CD4-positive, alpha-beta T cell treated with Interleukin-15 for 4 hours (primary cell): ENCODE measurements around the gene DENND1A.

Experiments
- DNase-seq: peaks from one replicate; pipeline ENCODE4 v3.0.0-alpha.2; 2020; ENCODE audit warnings: low spot score

Gene DENND1A

DNA sequence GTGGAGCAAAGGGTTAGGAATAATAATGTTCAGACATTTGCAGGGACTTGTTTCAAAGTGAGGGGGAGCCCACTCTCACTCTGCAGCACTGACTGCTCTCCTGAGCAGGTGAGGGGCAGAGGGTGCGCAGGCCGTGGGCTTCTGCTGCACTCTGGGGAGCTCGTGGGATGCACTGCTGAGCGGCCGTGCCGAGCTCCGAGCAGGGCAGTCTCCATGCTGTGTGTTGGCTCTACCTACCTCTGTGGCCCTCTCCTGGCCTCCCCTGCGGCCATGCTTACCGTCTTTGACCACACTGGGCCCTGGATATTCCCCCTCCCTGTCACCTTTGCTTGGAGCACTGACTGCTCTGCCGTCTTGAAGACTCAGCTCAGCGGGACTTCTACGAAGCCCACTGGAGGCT lies 540.2 kb downstream of the DENND1A start:
- DNase-seq = no peak

DNA sequence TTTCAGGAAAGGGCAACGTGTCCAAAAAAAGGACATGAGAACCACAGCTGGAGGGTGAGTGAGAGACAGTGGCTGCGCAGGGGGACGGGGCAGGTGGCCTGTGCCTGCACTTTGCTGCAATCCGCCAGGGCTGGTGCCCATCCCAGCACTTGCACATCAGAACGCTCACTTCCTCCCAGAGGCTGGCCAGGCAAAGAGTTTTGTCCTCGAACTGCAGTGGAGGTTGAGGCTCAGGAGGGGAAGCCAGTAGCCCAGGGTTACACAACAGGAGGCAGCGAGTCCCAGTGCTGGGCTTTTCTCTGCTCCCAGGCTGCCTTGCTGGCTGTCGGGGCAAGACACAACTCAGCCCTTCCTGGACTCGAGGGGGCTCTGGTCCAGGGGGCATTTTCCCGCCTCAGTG lies 540.9 kb downstream of the DENND1A start:
- no peak for DNase-seq

DNA sequence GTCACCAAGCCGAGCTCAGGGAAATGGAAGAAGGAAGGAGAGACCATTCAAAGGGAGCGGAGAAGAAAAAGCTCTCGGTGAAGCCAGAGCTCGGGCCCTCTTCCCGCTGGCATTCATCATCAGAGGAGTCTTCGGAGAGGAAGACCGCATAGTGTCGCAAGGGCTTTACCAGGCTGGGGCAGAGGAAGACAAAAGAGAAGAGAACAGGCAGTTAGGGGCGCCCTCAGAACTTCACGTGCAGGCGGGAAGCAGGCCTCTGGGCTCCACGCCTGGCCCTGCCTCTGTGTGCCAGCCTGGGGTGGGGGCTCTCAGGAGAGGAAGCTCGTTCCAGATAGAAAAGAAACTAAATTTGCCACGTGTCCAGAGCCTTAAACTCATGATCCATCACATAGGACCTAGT lies 542.2 kb downstream of the DENND1A start:
- DNase-seq = no peak

DNA sequence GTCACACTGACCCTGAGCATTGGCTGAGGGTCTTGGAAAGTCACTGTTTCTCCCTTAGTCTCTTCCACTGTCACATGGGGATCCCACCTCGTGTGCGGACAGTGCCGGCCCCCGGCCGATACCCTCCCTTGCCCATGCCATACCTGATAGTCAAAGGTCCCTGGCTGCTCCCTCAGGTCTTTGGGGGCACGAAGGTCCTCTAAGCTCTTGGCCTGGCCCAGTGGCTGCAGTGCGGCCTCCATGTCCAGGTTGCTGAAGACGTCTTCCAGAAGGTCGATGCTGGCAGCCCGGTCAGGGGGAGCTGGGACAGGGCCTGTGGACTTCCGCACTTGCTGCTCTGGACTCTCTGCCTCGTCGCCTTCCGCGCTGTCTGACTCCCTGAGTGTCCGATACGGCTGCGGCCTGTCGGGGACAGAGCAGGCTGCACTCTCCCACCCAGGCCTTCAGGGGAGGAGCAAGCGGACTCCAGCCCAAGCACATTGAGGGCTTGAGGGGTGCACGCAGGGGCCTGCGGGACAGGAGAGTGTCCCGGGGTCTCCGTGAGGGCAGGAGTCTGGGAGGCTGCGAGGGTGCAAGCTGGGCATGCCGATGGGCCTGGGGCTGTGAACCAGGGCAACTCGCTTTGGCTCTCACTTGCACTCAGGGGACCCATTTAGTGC lies 546.3 kb downstream of the DENND1A start:
- no peak for DNase-seq

DNA sequence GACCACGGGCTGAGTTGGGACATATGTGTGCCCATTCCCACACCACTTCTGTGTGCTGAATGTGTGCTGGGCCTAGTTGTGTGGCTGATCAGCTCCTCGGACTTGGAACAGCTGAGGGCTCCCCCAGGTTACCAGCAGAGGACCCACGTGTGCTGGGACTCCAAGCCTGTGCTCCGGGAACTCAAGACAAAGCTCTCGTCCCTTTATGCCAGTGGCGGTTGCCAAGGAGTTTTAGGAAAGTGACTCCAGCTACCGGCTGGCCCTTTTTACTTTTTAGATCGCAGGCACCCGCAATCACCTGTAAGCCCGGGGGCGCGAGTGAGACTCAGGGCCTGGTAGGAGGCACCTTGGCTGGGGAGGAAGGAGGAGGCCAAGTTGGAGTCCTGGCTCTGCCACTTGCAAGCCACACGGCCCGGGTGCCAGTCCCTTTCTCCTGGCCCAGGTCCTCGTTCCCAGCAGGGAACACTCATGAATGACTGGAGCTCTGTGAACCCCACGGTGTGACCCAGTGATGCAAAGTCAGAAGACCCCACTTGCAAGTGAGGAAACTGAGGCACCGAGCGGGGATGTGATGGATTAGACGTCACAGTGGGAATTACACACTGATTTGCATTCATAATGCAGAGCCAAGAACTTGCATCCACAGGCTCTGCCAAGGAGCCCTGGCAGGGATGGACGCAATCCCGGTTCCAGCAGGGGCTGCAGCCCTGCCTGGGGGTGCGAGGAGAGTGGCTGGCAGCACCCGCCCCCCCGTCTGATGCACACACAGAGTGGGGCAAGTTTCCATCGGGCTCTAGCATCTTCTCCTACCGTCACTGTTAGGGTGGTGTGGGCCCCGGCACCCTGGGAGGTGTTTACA lies 547.0 kb downstream of the DENND1A start:
- DNase-seq = no peak

DNA sequence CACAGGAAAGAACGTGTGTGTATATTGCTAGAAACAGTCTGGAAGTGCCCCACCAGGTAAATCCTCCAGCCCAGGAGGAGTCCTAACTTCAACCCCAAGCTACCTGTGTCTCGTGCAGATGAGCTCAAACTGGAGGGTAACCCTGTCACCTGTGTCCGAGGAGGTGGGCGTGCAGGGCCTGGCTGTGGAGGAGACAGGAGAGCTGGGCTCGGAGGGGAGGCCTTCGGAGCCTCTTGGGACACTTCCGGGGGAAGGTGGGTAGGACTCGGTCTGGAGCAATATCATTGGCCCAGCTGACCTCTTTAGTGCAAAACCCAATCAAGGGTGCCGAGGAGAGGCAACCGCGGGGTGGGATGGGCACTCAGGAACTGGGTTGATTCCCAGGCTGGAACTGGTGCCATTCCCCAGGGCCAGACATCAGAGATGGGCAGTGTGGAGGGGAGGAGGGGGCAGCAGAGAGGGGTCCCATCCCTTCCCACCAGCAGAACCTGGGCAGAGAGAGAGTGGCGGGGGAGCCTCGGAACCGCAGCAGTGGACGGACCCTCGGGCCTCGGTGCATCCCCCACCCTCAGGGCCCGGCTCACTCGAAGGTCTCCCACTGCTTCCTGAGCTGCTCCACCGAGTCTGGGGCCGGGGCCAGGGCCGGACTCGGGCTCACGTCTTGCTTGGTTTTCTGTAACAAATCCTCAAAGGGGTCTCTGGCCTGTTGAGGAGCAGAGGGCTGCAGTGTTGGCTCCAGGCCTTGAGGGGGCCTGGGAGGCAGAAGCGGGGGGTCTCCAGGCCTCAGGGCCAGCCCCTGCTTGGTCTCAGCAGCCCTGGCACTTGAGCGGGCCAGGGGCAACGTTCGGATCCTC lies 548.8 kb downstream of the DENND1A start:
- DNase-seq = no peak

DNA sequence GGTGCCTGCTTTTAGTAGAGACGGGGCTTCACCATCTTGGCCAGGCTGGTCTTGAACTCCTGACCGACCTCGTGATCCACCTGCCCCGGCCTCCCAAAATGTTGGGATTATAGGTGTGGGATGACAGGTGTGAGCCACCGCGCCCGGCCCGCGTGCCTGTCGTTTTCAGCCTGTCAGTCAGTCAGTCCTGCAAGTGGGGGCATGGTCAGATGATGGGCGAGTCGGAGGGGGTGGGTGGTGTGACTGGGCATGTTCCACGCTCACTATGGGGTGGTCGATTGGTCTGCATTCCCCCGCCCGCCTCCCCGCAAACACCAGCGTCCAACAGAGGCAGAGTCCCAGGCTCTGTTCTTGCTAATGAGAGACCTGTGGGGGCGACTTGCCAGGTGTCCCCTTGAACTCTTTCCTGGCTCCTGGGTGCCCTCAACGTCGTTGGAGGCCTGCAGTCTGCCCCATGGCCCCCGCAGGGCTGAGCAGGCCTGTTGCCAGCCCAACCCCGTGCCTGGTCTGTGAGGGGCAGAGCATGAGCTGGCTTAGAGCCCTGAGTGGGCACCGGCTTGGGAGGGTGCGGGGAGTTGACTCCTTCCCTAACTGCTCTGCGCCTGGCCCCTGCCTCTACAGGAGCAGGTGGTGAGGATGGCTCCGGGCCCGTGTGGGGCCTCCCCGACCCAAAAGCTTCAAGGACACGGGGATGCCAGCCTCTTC lies 550.8 kb downstream of the DENND1A start:
- no peak for DNase-seq

DNA sequence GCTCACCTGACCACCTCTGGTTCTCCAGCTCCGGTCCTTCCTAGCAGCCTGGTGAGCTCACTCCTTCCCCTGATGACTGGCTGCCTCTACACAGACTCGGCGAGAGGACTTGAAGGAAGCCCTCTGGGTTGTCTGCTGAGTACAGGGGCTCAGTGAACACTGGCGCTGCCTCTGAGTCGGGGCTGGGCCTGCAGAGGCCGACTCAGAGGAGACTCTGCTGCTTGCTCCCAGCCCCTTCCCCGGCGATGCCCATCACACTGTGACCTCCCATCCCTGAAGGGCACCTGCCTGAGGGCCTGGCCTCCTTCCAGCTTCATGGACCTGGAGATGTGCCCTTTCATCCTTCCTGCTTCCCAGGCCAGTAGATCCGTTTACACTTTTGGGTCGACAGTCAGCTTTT lies 551.9 kb downstream of the DENND1A start:
- DNase-seq = no peak

DNA sequence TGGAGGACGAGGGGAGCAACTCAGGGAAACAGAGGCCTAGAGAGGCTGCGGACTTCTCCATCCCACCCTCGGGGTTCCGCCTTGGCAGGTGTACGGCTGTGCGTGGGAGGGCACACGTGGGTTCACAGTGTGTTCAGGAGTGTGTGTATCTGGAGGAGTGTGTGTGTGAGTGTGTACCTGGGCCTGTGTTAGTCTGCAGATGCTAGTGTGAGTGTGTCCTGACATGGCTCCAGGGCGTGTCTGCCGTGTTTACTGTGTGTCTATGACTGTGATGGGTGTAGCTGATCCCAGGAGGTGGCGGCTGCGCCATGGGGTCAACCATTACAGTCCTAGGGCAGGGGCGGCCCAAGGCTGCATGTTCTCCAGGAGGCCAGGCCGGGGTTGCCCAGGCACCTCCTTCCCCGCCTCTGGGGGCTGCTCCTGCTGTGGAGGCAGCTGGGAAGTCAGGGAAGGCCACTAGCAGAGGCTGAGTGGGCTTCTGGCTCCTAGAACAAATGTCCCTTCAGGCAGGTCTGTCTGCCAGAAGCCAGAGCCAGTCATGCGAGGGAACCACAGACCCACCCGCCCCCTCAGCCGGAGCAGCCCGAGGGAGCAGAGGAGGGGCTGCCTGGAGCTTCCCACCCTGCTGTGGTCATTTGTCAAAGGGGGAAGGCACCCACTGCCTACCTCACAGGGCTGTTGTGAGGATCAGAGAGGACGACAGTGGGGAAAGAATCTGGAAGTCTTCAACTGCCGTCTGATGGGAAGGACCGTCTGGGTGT lies 552.5 kb downstream of the DENND1A start:
- DNase-seq = no peak

DNA sequence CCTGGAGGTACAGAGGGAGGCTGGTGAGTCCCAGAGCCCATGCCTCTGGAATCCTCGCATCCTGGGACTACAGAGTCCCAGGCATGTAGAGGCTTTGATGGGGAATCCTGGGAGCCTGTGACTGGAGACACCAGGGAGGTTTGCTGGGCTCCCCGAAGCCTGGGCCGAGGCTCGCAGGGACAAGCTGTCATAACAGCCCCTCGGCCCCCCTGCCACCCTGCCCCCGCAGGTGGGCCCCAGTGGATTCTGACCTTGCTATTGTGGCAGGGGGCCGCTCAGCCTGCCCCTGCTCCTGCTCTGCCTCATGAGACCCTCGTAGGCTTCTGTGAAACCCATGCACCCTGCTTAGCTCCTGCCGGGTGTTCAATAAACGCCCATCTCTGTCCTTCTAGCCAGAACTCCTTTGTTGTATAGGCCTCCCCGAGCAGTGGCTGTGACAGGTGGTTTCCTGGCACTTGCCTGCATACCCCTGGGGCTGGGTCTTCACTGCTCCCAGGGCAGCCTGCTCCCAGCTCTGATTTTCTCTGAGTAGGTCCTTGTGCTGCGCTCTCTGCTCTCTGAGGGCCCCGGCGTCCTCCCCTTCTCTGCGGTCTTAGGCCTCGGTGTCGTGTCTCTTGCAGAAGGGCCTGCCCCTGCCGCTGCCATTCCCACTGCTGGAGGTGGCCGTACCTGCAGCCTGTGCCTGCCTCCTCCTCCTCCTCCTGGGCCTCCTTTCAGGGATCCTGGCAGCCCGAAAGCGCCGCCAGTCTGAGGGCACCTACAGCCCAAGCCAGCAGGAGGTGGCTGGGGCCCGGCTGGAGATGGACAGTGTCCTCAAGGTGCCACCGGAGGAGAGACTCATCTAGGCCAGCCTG lies 553.5 kb downstream of the DENND1A start:
- DNase-seq = no peak

DNA sequence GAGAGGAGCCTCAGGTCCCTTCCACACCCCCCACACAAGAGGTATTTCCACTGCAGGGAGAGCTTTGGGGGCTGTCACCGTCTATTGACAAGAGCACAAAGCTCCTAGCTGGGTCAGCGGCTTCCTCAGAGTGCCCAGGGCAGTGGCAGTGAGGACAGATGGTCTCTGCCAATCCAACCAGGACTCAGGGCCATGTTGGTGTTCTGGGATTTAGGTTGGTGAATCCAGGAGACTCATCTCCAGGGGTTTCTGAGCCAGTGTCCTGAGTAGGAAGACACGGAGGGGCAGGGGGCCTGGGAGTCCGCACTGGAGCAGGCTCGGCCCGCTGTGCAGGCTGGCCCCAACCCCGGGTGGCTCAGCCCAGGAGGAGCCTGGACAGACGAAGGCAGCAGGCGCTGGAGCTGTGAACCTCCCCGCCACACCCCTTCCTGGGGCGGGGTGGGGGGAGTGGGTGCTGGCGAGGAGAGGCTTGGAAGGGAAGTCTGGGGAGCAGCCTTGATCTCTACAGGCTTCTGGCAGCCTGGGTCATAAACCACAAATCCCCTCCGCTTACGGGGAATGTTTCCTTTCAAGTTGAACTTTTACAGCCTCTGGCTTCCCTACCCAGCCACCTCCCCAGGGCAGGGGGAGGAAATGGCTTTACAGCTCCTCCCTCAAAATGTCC lies 554.3 kb downstream of the DENND1A start:
- DNase-seq = no peak

DNA sequence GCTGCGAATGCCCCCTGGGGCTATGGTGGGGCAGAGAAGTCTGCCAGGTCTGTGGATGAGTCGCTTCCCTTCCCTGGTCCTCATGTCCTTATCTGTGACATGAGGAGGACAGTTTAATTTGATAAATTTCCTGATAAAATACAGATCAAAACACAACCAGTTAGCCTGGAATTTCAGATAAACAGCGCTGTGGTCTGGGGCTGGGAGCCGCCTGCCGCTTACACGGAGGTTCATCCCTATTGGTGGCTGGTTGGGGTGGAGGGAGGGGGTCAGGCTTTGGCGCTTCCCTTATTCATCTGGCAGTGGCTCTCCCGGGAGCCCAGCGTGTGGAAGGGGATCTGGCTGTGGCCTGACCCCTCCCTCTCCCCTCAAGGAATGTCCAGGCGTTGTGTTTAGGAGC lies 556.0 kb downstream of the DENND1A start:
- no peak for DNase-seq

DNA sequence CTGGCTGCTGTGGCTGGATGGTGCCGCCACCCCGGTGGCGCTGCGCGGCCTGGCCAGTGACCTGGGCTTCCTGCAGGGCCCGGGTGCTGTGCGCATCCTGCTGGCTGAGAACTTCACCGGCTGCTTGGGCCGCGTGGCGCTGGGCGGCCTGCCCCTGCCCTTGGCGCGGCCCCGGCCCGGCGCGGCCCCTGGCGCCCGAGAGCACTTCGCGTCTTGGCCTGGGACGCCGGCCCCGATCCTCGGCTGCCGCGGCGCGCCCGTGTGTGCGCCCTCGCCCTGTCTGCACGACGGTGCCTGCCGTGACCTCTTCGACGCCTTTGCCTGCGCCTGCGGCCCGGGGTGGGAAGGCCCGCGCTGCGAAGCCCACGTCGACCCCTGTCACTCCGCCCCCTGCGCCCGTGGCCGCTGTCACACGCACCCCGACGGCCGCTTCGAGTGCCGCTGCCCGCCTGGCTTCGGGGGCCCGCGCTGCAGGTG lies 556.4 kb downstream of the DENND1A start:
- DNase-seq = no peak

DNA sequence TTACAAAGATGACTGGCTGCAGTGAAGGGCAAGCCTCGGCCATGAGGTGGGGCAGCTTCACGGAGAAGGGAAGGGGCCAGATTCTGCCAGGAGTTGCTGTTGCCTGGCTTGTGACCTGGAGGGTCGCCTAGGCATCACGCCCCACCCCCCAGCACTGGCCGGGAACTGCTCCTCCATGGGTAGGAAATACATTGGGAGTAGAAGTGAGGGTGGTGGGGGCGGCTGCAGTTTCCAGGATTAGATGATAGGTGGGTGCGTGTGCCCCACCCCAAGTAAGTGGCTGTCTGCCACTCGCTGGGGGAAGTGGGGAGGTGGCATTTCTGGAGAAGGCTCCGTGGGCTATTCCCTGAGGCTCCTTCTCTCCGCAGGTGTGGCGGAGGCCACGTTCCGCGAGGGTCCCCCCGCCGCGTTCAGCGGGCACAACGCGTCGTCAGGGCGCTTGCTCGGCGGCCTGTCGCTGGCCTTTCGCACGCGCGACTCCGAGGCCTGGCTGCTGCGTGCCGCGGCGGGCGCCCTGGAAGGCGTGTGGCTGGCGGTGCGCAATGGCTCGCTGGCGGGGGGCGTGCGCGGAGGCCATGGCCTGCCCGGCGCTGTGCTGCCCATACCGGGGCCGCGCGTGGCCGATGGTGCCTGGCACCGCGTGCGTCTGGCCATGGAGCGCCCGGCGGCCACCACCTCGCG lies 557.0 kb downstream of the DENND1A start:
- no peak for DNase-seq

DNA sequence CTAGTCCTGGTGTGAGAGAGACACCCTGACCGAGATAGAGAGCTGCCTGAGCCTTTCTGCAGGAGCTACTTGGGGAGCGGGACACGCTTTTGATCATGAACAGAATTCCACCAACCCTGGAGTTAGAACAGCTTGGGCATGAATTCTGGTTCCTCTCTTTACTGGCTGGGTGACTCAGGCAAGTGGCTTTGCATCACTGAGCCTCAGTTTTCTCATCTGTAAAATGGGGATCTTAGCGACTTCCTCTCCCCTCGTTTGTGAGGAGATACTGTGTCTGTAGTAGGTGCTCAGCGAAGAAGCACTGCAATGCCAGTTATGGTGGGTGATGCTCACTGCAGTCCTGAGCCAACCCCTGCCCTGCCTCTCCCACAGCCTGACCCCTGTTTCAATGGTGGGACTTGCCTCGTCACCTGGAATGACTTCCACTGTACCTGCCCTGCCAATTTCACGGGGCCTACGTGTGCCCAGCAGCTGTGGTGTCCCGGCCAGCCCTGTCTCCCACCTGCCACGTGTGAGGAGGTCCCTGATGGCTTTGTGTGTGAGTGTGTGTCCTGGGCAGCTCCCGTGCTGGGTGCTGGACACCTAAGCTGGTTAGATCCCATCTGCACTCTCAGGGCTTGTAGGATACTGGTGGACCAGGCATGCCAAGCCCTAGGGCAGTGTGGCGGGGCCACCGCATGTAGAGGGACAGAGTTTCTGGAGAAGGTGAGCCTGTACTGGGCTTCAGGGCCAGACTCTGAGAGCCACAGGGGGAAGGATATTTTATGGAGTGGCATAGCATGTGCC lies 557.9 kb downstream of the DENND1A start:
- DNase-seq = no peak

DNA sequence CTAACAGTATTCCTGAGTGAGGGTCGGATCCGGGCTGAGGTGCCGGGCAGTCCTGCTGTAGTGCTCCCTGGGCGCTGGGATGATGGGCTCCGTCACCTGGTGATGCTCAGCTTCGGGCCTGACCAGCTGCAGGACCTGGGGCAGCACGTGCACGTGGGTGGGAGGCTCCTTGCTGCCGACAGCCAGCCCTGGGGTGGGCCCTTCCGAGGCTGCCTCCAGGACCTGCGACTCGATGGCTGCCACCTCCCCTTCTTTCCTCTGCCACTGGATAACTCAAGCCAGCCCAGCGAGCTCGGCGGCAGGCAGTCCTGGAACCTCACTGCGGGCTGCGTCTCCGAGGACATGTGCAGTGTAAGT lies 558.7 kb downstream of the DENND1A start:
- DNase-seq = no peak

DNA sequence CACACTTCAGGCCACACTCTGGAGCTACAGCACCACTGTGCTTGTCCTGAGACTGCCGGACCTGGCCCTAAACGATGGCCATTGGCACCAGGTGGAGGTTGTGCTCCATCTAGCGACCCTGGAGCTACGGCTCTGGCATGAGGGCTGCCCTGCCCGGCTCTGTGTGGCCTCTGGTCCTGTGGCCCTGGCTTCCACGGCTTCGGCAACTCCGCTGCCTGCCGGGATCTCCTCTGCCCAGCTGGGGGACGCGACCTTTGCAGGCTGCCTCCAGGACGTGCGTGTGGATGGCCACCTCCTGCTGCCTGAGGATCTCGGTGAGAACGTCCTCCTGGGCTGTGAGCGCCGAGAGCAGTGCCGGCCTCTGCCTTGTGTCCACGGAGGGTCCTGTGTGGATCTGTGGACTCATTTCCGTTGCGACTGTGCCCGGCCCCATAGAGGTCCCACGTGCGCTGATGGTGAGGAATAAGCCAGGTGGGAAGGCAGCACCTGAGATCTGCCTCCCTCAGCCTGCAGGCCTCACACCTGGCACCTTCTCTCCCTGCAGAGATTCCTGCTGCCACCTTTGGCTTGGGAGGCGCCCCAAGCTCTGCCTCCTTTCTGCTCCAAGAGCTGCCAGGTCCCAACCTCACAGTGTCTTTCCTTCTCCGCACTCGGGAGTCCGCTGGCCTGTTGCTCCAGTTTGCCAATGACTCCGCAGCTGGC lies 559.2 kb downstream of the DENND1A start:
- DNase-seq = no peak

DNA sequence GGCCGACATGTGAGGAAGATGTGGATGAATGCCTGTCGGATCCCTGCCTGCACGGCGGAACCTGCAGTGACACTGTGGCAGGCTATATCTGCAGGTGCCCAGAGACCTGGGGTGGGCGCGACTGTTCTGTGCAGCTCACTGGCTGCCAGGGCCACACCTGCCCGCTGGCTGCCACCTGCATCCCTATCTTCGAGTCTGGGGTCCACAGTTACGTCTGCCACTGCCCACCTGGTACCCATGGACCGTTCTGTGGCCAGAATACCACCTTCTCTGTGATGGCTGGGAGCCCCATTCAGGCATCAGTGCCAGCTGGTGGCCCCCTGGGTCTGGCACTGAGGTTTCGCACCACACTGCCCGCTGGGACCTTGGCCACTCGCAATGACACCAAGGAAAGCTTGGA lies 559.8 kb downstream of the DENND1A start:
- no peak for DNase-seq
